GM23338 (cell line): ENCODE data around the gene DBNL. TPM values are rescaled to one million over a fixed set of nuclear protein-coding genes. Genes with fewer than 3 reads are reported as not detected.

Experiments used
- ATAC-seq: fragments of 200-7000 bp; cut with Tn5 transposase; 3 replicates; pipeline ENCODE4 v1.9.1; 2020
- DNase-seq: peaks from one replicate; pipeline ENCODE4 v3.0.0-alpha.2; 2015; ENCODE audit warnings: low spot score
- H2AFZ ChIP-seq: fragments of 200-600 bp; sonication (generic); 2 replicates; pipeline ENCODE4 v1.8.0; 2016; ENCODE audit warnings: antibody characterized with exemption, mild to moderate bottlenecking, moderate library complexity
- H3F3A ChIP-seq: fragments of 200-600 bp; sonication (generic); replicated peaks from 2 replicates; pipeline ENCODE4 v1.8.0; 2017; ENCODE audit warnings: antibody characterized with exemption, mixed run types, low read depth
- H3K27ac ChIP-seq: fragments of 200-600 bp; sonication (generic); 2 replicates; pipeline ENCODE4 v1.6.1; 2016; ENCODE audit warnings: low read depth
- H3K27me3 ChIP-seq: fragments of 200-600 bp; sonication (generic); 2 replicates; pipeline ENCODE4 v1.8.0; 2016; ENCODE audit warnings: mild to moderate bottlenecking, mixed run types, moderate library complexity; ENCODE audit not compliant: insufficient read depth
- H3K36me3 ChIP-seq: fragments of 200-600 bp; sonication (generic); 2 replicates; pipeline ENCODE4 v1.8.0; 2016; ENCODE audit warnings: mild to moderate bottlenecking; ENCODE audit not compliant: insufficient read depth
- H3K4me1 ChIP-seq: fragments of 200-600 bp; sonication (generic); 2 replicates; pipeline ENCODE4 v1.8.0; 2016; ENCODE audit warnings: mild to moderate bottlenecking, moderate library complexity; ENCODE audit not compliant: insufficient read depth
- H3K4me2 ChIP-seq: fragments of 200-600 bp; sonication (generic); 2 replicates; pipeline ENCODE4 v1.7.1; 2017; ENCODE audit warnings: mixed run types
- H3K4me3 ChIP-seq: fragments of 200-600 bp; sonication (generic); 2 replicates; pipeline ENCODE4 v1.6.1; 2016; ENCODE audit warnings: mixed run types
- H3K79me2 ChIP-seq: fragments of 200-600 bp; sonication (generic); replicated peaks from 2 replicates; pipeline ENCODE4 v1.8.0; 2017; ENCODE audit warnings: mild to moderate bottlenecking; ENCODE audit not compliant: insufficient read depth
- H3K9me2 ChIP-seq: fragments of 200-600 bp; sonication (generic); 2 replicates; pipeline ENCODE4 v1.8.0; 2017; ENCODE audit not compliant: insufficient read depth
- H4K20me1 ChIP-seq: fragments of 200-600 bp; sonication (generic); replicated peaks from 2 replicates; pipeline ENCODE4 v1.8.0; 2017; ENCODE audit warnings: mild to moderate bottlenecking; ENCODE audit not compliant: insufficient read depth
- H3K27ac Mint-ChIP-seq: 2 replicates; pipeline ENCODE4 v1.8.0; 2020; ENCODE audit warnings: inconsistent platforms, mild to moderate bottlenecking, moderate library complexity, mixed read lengths
- H3K27me3 Mint-ChIP-seq: 3 replicates; pipeline ENCODE4 v1.8.0; 2022; ENCODE audit warnings: low read depth, mild to moderate bottlenecking, moderate library complexity, mixed read lengths, inconsistent platforms; ENCODE audit not compliant: insufficient read depth, poor library complexity
- H3K36me3 Mint-ChIP-seq: 3 replicates; pipeline ENCODE4 v1.8.0; 2021; ENCODE audit warnings: low read depth, mild to moderate bottlenecking, inconsistent platforms, moderate library complexity, mixed read lengths
- H3K4me1 Mint-ChIP-seq: 3 replicates; pipeline ENCODE4 v1.8.0; 2020; ENCODE audit warnings: mild to moderate bottlenecking, inconsistent platforms, mixed read lengths
- H3K4me3 Mint-ChIP-seq: 3 replicates; pipeline ENCODE4 v1.8.0; 2021; ENCODE audit warnings: moderate library complexity, mild to moderate bottlenecking, inconsistent platforms, mixed read lengths
- H3K9me3 Mint-ChIP-seq: 3 replicates; pipeline ENCODE4 v1.8.0; 2020; ENCODE audit warnings: moderate library complexity, mild to moderate bottlenecking, inconsistent platforms, mixed read lengths
- CREB1 ChIP-seq: fragments of 250-450 bp; sonication (Bioruptor Pico); IDR thresholded peaks from 2 replicates; pipeline ENCODE4 v1.5.0; 2020; ENCODE audit warnings: low read depth, mild to moderate bottlenecking, moderate library complexity
- CTCF ChIP-seq, 2 experiments: fragments of 200-600 bp in 1 of 2; sonication (generic) in 1 of 2; conservative IDR thresholded peaks; 2 replicates each; pipeline versions ENCODE4 v1.5.1 to v1.6.1; 2016 to 2017; ENCODE audit warnings: antibody characterized with exemption in 2 of 2, low read depth in 2 of 2, mild to moderate bottlenecking in 2 of 2, moderate library complexity in 1 of 2
- ETS1 ChIP-seq: IDR thresholded peaks from 2 replicates; pipeline ENCODE4 v1.6.1; 2016; ENCODE audit warnings: antibody characterized with exemption
- EZH2 ChIP-seq: fragments of 200-600 bp; sonication (generic); IDR thresholded peaks from one replicate; pipeline ENCODE4 v1.8.0; 2017; ENCODE audit warnings: antibody characterized with exemption, mild to moderate bottlenecking, low read depth; ENCODE audit not compliant: unreplicated experiment
- EZH2phosphoT487 ChIP-seq: fragments of 200-600 bp; sonication (generic); IDR thresholded peaks from one replicate; pipeline ENCODE4 v1.8.1; 2018; ENCODE audit warnings: antibody characterized with exemption; ENCODE audit not compliant: unreplicated experiment
- JUNB ChIP-seq: IDR thresholded peaks from one replicate; pipeline ENCODE4 v1.6.1; 2016; ENCODE audit warnings: antibody characterized with exemption; ENCODE audit not compliant: unreplicated experiment
- NANOG ChIP-seq: IDR thresholded peaks from 2 replicates; pipeline ENCODE4 v1.6.1; 2016; ENCODE audit warnings: antibody characterized with exemption, borderline replicate concordance
- POLR2AphosphoS5 ChIP-seq: IDR thresholded peaks from 2 replicates; pipeline ENCODE4 v1.6.1; 2016; ENCODE audit warnings: antibody characterized with exemption, low read depth
- REST ChIP-seq: IDR thresholded peaks from one replicate; pipeline ENCODE4 v1.6.1; 2018; ENCODE audit warnings: antibody characterized with exemption; ENCODE audit not compliant: unreplicated experiment
- STAT1 ChIP-seq: IDR thresholded peaks from one replicate; pipeline ENCODE4 v1.6.1; 2016; ENCODE audit warnings: antibody characterized with exemption; ENCODE audit not compliant: unreplicated experiment
- ZNF114 ChIP-seq: fragments of 250-450 bp; sonication (Bioruptor Pico); IDR thresholded peaks from 2 replicates; pipeline ENCODE4 v1.5.0; 2020; ENCODE audit warnings: mild to moderate bottlenecking, moderate library complexity
- ZNF331 ChIP-seq: fragments of 250-450 bp; sonication (Bioruptor Pico); IDR thresholded peaks from 2 replicates; pipeline ENCODE4 v1.5.0; 2020; ENCODE audit warnings: low read depth, mild to moderate bottlenecking, moderate library complexity
- polyA plus RNA-seq: library from polyadenylated mRNA; unstranded; fragments of >200 nt; fragmentation: Nextera tagmentation; extraction: Ambion mirVana; gene quantifications from 2 replicates; pipeline ENCODE4 v1.2.1, GENCODE V29; 2016
- total RNA-seq: library from RNA; depleted of rRNA; stranded (reverse); fragments of >200 nt; shearing (Covaris generic); gene quantifications from 2 replicates; pipeline ENCODE4 v1.2.3, GENCODE V29; 2014

The DBNL gene
- total and polyA plus RNA-seq, 2 experiments from 2014 or later = 18.1 to 49.4 TPM

- Histone ChIP-seq H3F3A (no peaks in the 10 kb centered on the region), H2AFZ (peak overlapping the region; percentile 95), H3K4me3 (peak overlapping the region; percentile 87), H3K27me3 (peaks cover 9% of the 10 kb centered on the region; the same call in 1 of the 2 replicates), H3K9me2 (no peaks in the 10 kb centered on the region), H3K4me1 (peaks cover 8% of the 10 kb centered on the region; the same call in 1 of the 2 replicates), H4K20me1 (no peaks in the 10 kb centered on the region), H3K27ac (no peak overlapping the region), H3K79me2 (no peaks in the 10 kb centered on the region; the same call in 1 of the 2 replicates), H3K4me2 (peak overlapping the region; percentile 79; the same call in 1 of the 2 replicates), H3K36me3 (no peaks in the 10 kb centered on the region)
- ATAC-seq (no peak), DNase-seq (no peak)
- H3K4me1 Mint-ChIP-seq = peaks cover 20% of the 10 kb centered on the region
- H3K27me3 Mint-ChIP-seq = peaks cover 16% of the 10 kb centered on the region
- H3K9me3 Mint-ChIP-seq = no peaks in the 10 kb centered on the region
- peaks cover 3% of the 10 kb centered on the region; the same call in 1 of the 3 replicates for H3K36me3 Mint-ChIP-seq
- peak overlapping the region; percentile 63 for H3K4me3 Mint-ChIP-seq
- TF ChIP-seq STAT1 (no peak), ZNF114 (CRISPR knock-in tag) (no peak), CTCF (conservative IDR thresholded peaks at IDR 0.05; ENCODE audit: low read depth in 2 of 2) (no peak), JUNB (no peak), EZH2phosphoT487 (no peak), NANOG (no peak), ETS1 (no peak), POLR2AphosphoS5 (no peak), ZNF331 (CRISPR knock-in tag) (no peak), CREB1 (CRISPR knock-in tag) (no peak)
- no peak overlapping the region for H3K27ac Mint-ChIP-seq
Measured at GRCh38 chr7:44102846-44103565, 58.5 kb downstream of the DBNL start.

- Histone ChIP-seq H3K4me2 (peak overlapping the region; percentile 79), H3K4me3 (peak overlapping the region; percentile 87)
- TF ChIP-seq CREB1 (CRISPR knock-in tag) = no peak
- TF ChIP-seq ZNF331 (CRISPR knock-in tag) = no peak
- TF ChIP-seq REST = no peak
- no peak for TF ChIP-seq EZH2phosphoT487
- TF ChIP-seq STAT1 = no peak
- TF ChIP-seq EZH2 = no peak
- TF ChIP-seq POLR2AphosphoS5 = no peak
Measured at GRCh38 chr7:44103566-44103922, 59.0 kb downstream of the DBNL start.

More at GRCh38 chr7:44103566-44103922, 59.0 kb downstream of the DBNL start:
- Histone ChIP-seq H2AFZ (peak overlapping the region; percentile 95), H3K27me3 (peaks cover 9% of the 10 kb centered on the region; the same call in 1 of the 2 replicates), H3K4me1 (peaks cover 8% of the 10 kb centered on the region; the same call in 1 of the 2 replicates), H3K79me2 (no peaks in the 10 kb centered on the region; the same call in 1 of the 2 replicates), H3K9me2 (no peaks in the 10 kb centered on the region), H3K27ac (no peak overlapping the region), H3F3A (no peaks in the 10 kb centered on the region), H3K36me3 (no peaks in the 10 kb centered on the region), H4K20me1 (no peaks in the 10 kb centered on the region)
- H3K36me3 Mint-ChIP-seq = peaks cover 3% of the 10 kb centered on the region; the same call in 2 of the 3 replicates
- ATAC-seq (peak; percentile 18), DNase-seq (no peak)
- peaks cover 20% of the 10 kb centered on the region for H3K4me1 Mint-ChIP-seq
- H3K27me3 Mint-ChIP-seq = peaks cover 16% of the 10 kb centered on the region
- H3K27ac Mint-ChIP-seq = no peak overlapping the region
- no peaks in the 10 kb centered on the region for H3K9me3 Mint-ChIP-seq
- peak overlapping the region; percentile 63 for H3K4me3 Mint-ChIP-seq
